GM19452 (cell line): Measurements from ENCODE around the gene PGLYRP3.
"Not testable (repeated sequence)": the region's sequence is repeated elsewhere in the genome, so short reads cannot be mapped to it uniquely, and the experiment has no call there.

Source experiments
- ATAC-seq: cut with Tn5 transposase; IDR thresholded peaks from one replicate; pipeline ENCODE4 v1.9.1; 2021; ENCODE audit not compliant: unreplicated experiment

The PGLYRP3 gene

GRCh38 chr1:153348511-153349362, 36.0 kb upstream of the PGLYRP3 start, which contains the start of gene PGLYRP4:
PGLYRP4 (minus strand) TSS chr1:153348841; CDS start chr1:153347932, 909 bp downstream.
- no peak for ATAC-seq

- ATAC-seq = no peak
Observed at GRCh38 chr1:153347856-153348255, 35.1 kb upstream of the PGLYRP3 start.

- ATAC-seq = not testable (repeated sequence)
Observed at GRCh38 chr1:153347049-153347448, 34.3 kb upstream of the PGLYRP3 start.

- no peak for ATAC-seq
Observed at GRCh38 chr1:153346077-153346723, 33.4 kb upstream of the PGLYRP3 start.

GRCh38 chr1:153345187-153346076, 32.7 kb upstream of the PGLYRP3 start:
- no peak for ATAC-seq

- no peak for ATAC-seq
Observed at GRCh38 chr1:153344718-153345025, 31.9 kb upstream of the PGLYRP3 start.

- no peak for ATAC-seq
Observed at GRCh38 chr1:153343811-153344717, 31.3 kb upstream of the PGLYRP3 start.

- ATAC-seq = no peak
Observed at GRCh38 chr1:153343040-153343681, 30.4 kb upstream of the PGLYRP3 start.

- ATAC-seq = no peak
Observed at GRCh38 chr1:153342178-153342577, 29.4 kb upstream of the PGLYRP3 start.

- no peak for ATAC-seq
Observed at GRCh38 chr1:153341431-153341934, 28.7 kb upstream of the PGLYRP3 start.

GRCh38 chr1:153340356-153340755, 27.6 kb upstream of the PGLYRP3 start:
- ATAC-seq = no peak

- ATAC-seq = no peak
Observed at GRCh38 chr1:153339802-153340201, 27.1 kb upstream of the PGLYRP3 start.

- no peak for ATAC-seq
Observed at GRCh38 chr1:153337980-153338853, 25.5 kb upstream of the PGLYRP3 start.

- no peak for ATAC-seq
Observed at GRCh38 chr1:153336650-153337049, 23.9 kb upstream of the PGLYRP3 start.

GRCh38 chr1:153333902-153334301, 21.1 kb upstream of the PGLYRP3 start:
- no peak for ATAC-seq

GRCh38 chr1:153324912-153325311, 12.2 kb upstream of the PGLYRP3 start:
- no peak for ATAC-seq

GRCh38 chr1:153322568-153322967, 9.8 kb upstream of the PGLYRP3 start:
- no peak for ATAC-seq

- ATAC-seq = not testable (repeated sequence)
Observed at GRCh38 chr1:153318145-153318544, 5.4 kb upstream of the PGLYRP3 start.

- ATAC-seq = not testable (repeated sequence)
Observed at GRCh38 chr1:153316013-153316412, 3.3 kb upstream of the PGLYRP3 start.
